Measurements from ENCODE around the gene OR8G5. TPM values are rescaled to one million over a fixed set of nuclear protein-coding genes. Genes with fewer than 3 reads are reported as not detected.

The OR8G5 gene
- total and polyA plus RNA-seq, 9 donors = 0.11 to 0.34 (median 0.21) TPM; not detected in 5

DNA sequence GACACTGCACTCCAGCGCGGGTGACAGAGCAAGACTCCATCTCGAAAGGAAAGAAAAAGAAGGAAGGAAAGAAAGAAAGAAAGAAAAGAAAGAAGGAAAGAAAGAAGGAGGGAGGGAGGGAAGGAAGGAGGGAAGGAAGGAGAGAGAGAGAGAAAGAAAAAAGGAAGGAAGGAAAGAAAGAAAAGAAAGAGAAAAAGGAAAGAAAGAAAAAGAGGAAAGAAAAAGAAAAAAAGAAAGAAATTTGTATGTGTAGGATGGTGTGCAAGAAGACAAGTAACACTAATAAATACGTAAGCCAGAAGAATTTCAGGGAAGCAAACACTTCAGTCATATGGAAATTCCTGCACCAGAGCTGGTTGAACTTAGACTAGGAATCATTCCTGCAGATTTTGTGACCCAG lies 57.0 kb downstream of the OR8G5 start:
- 74% methylated on average over 4 of the region's 4 CpGs for WGBS (ENCODE audit: insufficient coverage)
- Histone ChIP-seq H3K27me3 (ENCODE audit: control insufficient read depth, insufficient read depth, low read length) (no peaks in the 10 kb centered on the region), H3K36me3 (ENCODE audit: control insufficient read depth, insufficient read depth, low read length) (no peaks in the 10 kb centered on the region), H3K27ac (ENCODE audit: low read length) (no peak overlapping the region), H3K4me3 (ENCODE audit: low read length) (no peak overlapping the region), H3K9me3 (replicated peaks; ENCODE audit: control insufficient read depth, low read depth, low read length) (no peaks in the 10 kb centered on the region), H3K4me1 (ENCODE audit: control insufficient read depth, insufficient read depth, low read length) (no peaks in the 10 kb centered on the region)
- DNase-seq = no peak

DNA sequence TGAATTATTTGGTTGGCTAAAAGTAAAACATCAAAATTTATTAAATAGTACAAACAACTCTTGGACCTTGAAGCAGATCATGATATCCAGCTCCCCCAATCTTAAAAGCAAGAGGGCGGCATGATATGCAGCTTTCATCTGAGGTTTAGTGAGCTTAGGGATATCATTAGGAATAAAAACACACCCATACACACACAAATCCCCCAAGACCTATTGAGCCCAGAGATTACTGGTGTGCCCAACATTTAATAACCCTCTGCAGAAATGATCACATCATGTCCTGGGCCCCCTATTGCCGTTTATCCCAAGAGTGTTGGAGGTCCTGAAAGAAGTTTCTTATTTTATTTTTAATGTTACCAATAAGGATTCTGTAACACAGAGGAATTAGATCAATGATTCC lies 57.7 kb downstream of the OR8G5 start, which contains the start of gene OR8D1:
TSS of gene OR8D1 (minus strand) at position 101 of the 400 bp plus-strand sequence. CDS start 3,183 bp downstream, outside the sequence.
- no peaks in the 10 kb centered on the region for H3K9me3 ChIP-seq (replicated peaks; ENCODE audit: control insufficient read depth, low read depth, low read length)
- no peaks in the 10 kb centered on the region for H3K36me3 ChIP-seq (ENCODE audit: control insufficient read depth, insufficient read depth, low read length)
- no peak within 1 kb of the TSS for H3K4me3 ChIP-seq (ENCODE audit: low read length)
- DNase-seq = no peak
- H3K4me1 ChIP-seq (ENCODE audit: control insufficient read depth, insufficient read depth, low read length) = no peaks in the 10 kb centered on the region
- no peak within 1 kb of the TSS for H3K27ac ChIP-seq (ENCODE audit: low read length)
- WGBS (ENCODE audit: insufficient coverage) = no CpG with 5 or more reads among the region's 2 CpGs
- no peaks in the 10 kb centered on the region for H3K27me3 ChIP-seq (ENCODE audit: control insufficient read depth, insufficient read depth, low read length)

DNA sequence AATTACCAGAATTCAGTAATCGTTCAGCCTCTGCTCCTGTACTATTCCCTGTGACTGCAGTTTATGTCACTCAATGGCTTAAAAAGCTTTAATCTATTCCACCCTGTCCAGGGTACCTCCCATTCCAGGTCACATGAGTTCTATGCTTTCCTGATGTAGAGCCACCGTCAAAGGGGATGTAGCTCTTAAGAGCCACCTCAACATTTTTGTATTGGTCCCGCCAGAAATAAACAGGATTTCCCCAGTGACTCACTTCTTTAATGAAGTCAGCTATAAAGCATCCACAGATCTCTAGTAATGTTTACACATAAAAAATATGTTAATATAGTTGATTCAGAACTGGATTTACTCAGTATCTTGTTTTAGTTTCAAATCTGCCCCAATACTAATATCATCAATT lies 58.9 kb downstream of the OR8G5 start:
- H3K4me3 ChIP-seq (ENCODE audit: low read length) = no peak overlapping the region
- no peaks in the 10 kb centered on the region for H3K9me3 ChIP-seq (replicated peaks; ENCODE audit: control insufficient read depth, low read depth, low read length)
- H3K27me3 ChIP-seq (ENCODE audit: control insufficient read depth, insufficient read depth, low read length) = no peaks in the 10 kb centered on the region
- 67% methylated on average over 2 of the region's 3 CpGs for WGBS (ENCODE audit: insufficient coverage)
- no peaks in the 10 kb centered on the region for H3K36me3 ChIP-seq (ENCODE audit: control insufficient read depth, insufficient read depth, low read length)
- DNase-seq = no peak
- no peak overlapping the region for H3K27ac ChIP-seq (ENCODE audit: low read length)
- H3K4me1 ChIP-seq (ENCODE audit: control insufficient read depth, insufficient read depth, low read length) = no peaks in the 10 kb centered on the region

Other genes starting within 250 kb of the OR8G5 start
- 0.04 TPM for gene OR10G4, start 243.4 kb upstream of the OR8G5 start, total RNA-seq
- under 1 TPM in 2 of 8 donors, not detected in 6; 0.04 to 0.31 TPM for gene OR10G4, start 243.4 kb upstream of the OR8G5 start, polyA plus RNA-seq (ENCODE audit: insufficient read depth in 1 of 8, insufficient read length in 8 of 8, low replicate concordance in 1 of 8)
- not detected for gene OR10G9, start 233.4 kb upstream of the OR8G5 start, total RNA-seq
- not detected for gene OR10G9, start 233.4 kb upstream of the OR8G5 start, polyA plus RNA-seq (ENCODE audit: insufficient read depth in 1 of 8, insufficient read length in 8 of 8, low replicate concordance in 1 of 8)
- gene OR10G8, start 229.6 kb upstream of the OR8G5 start, total RNA-seq = not detected
- gene OR10G8, start 229.6 kb upstream of the OR8G5 start, polyA plus RNA-seq (ENCODE audit: insufficient read depth in 1 of 8, insufficient read length in 8 of 8, low replicate concordance in 1 of 8) = not detected
- gene OR10G7, start 215.1 kb upstream of the OR8G5 start, total RNA-seq = not detected
- not detected for gene OR10G7, start 215.1 kb upstream of the OR8G5 start, polyA plus RNA-seq (ENCODE audit: insufficient read depth in 1 of 8, insufficient read length in 8 of 8, low replicate concordance in 1 of 8)
- 101 TPM for gene VWA5A, start 140.9 kb upstream of the OR8G5 start, total RNA-seq
- gene VWA5A, start 140.9 kb upstream of the OR8G5 start, polyA plus RNA-seq (ENCODE audit: insufficient read depth in 1 of 8, insufficient read length in 8 of 8, low replicate concordance in 1 of 8) = 100 to 1,000 TPM in 5 of 8 donors, 10 to 100 TPM in 3; 73.8 to 139 (median 106) TPM
- gene OR10D3, start 73.0 kb upstream of the OR8G5 start, total RNA-seq = under 0.01 TPM
- gene OR10D3, start 73.0 kb upstream of the OR8G5 start, polyA plus RNA-seq (ENCODE audit: insufficient read depth in 1 of 8, insufficient read length in 8 of 8, low replicate concordance in 1 of 8) = under 1 TPM in 1 of 8 donors, not detected in 7; 0.05 TPM
- gene OR8G1, start 15.3 kb upstream of the OR8G5 start, total RNA-seq = 0.09 TPM
- under 1 TPM in 2 of 8 donors, not detected in 6; 0.07 to 0.15 TPM for gene OR8G1, start 15.3 kb upstream of the OR8G5 start, polyA plus RNA-seq (ENCODE audit: insufficient read depth in 1 of 8, insufficient read length in 8 of 8, low replicate concordance in 1 of 8)
- gene OR8D1, start 57.6 kb downstream of the OR8G5 start, total RNA-seq = not detected
- under 1 TPM in 4 of 8 donors, not detected in 4; 0.01 to 0.05 (median 0.03) TPM for gene OR8D1, start 57.6 kb downstream of the OR8G5 start, polyA plus RNA-seq (ENCODE audit: insufficient read depth in 1 of 8, insufficient read length in 8 of 8, low replicate concordance in 1 of 8)
- gene OR8D2, start 63.8 kb downstream of the OR8G5 start, total RNA-seq = not detected
- not detected for gene OR8D2, start 63.8 kb downstream of the OR8G5 start, polyA plus RNA-seq (ENCODE audit: insufficient read depth in 1 of 8, insufficient read length in 8 of 8, low replicate concordance in 1 of 8)
- not detected for gene OR8B2, start 128.1 kb downstream of the OR8G5 start, total RNA-seq
- gene OR8B2, start 128.1 kb downstream of the OR8G5 start, polyA plus RNA-seq (ENCODE audit: insufficient read depth in 1 of 8, insufficient read length in 8 of 8, low replicate concordance in 1 of 8) = under 1 TPM in 1 of 8 donors, not detected in 7; 0.18 TPM
- not detected for gene OR8B3, start 142.6 kb downstream of the OR8G5 start, total RNA-seq
- gene OR8B3, start 142.6 kb downstream of the OR8G5 start, polyA plus RNA-seq (ENCODE audit: insufficient read depth in 1 of 8, insufficient read length in 8 of 8, low replicate concordance in 1 of 8) = not detected
- not detected for gene OR8B4, start 168.5 kb downstream of the OR8G5 start, total RNA-seq
- not detected for gene OR8B4, start 168.5 kb downstream of the OR8G5 start, polyA plus RNA-seq (ENCODE audit: insufficient read depth in 1 of 8, insufficient read length in 8 of 8, low replicate concordance in 1 of 8)
- not detected for gene OR8B8, start 189.3 kb downstream of the OR8G5 start, total RNA-seq
- under 1 TPM in 1 of 8 donors, not detected in 7; 0.04 TPM for gene OR8B8, start 189.3 kb downstream of the OR8G5 start, polyA plus RNA-seq (ENCODE audit: insufficient read depth in 1 of 8, insufficient read length in 8 of 8, low replicate concordance in 1 of 8)